Stimulated activated CD8-positive, alpha-beta memory T cell treated with anti-CD3 and anti-CD28 coated beads, Interleukin-12 subunit alpha, Interleukin-12 subunit beta, amount 100 ng/mL, for 4 hours (primary cell): Measurements from ENCODE around the gene SERPINB7.
"Not testable (repeated sequence)": the region's sequence is repeated elsewhere in the genome, so short reads cannot be mapped to it uniquely, and the experiment has no call there.

ENCODE experiments used
- DNase-seq: peaks from one replicate; pipeline ENCODE4 v3.0.0-alpha.2; 2020; ENCODE audit warnings: low read depth

SERPINB7 gene, protein sequence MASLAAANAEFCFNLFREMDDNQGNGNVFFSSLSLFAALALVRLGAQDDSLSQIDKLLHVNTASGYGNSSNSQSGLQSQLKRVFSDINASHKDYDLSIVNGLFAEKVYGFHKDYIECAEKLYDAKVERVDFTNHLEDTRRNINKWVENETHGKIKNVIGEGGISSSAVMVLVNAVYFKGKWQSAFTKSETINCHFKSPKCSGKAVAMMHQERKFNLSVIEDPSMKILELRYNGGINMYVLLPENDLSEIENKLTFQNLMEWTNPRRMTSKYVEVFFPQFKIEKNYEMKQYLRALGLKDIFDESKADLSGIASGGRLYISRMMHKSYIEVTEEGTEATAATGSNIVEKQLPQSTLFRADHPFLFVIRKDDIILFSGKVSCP

DNA sequence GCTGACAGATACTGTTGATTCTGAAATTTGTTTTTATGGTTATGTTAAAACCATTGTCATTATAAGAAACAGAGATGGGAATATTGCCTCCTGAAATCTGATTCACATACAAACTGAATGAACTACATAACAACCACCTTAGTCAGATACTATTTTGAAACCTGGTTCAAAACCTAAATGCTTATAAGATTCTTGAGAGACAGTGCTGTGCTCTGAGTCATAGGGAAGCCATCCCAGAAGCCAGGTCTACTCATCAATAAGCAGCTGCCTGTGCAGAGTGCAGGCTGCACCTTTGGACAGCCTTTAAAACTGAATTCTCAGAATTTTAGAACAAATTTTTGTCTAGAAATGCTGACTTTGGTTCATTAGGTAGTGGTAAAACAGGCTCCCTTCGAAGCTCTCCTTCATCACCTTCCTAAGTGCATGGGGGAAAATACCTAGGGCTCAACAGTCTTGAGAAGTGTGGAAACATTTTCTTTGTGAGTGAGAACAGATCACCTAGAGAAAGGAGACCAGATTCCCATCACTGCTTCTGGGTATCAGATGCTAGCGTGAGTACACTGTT, at the start of gene SERPINB7:
Gene SERPINB7, plus strand, starts transcription at position 253 of the 565 bp plus-strand sequence. CDS start 6,955 bp downstream, outside the sequence.
- DNase-seq, result no peak

DNA sequence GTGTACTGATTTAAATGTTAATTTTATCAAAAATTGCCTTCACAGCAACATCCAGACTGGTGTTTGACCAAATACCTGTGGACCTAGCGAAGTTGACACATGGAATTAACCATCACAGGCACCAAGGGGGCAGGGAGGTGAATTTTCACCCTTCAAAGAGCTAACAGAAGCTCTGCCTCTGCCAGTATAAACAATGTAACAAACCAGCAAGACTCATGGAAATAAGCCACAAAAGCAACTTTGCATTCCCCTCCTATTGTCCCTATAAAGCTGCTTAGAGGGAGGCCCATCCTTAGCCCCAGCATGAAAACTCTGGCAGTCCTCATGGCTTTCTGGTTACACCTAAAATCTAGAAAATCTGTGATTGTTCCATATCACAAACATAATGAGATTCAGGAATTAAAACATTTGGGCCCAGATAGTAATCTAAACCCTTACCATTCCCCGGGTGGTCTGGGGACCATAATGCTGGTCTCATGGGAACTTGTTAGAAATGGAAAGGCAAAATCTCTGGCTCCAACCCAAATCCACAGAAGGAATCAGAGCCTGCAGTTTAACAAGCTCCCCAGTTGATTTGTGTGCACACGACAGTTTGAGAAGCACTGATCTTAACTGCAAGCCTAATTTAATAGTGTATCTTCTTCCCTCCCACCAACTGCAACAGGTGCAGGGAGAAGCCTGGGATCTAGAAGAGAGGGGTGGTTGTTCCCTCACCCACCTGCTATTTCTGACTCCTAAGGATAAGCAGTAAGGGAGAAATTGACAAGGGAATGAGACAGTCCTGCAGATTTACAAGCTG, 49.3 kb upstream of the SERPINB7 start:
- no peak for DNase-seq

DNA sequence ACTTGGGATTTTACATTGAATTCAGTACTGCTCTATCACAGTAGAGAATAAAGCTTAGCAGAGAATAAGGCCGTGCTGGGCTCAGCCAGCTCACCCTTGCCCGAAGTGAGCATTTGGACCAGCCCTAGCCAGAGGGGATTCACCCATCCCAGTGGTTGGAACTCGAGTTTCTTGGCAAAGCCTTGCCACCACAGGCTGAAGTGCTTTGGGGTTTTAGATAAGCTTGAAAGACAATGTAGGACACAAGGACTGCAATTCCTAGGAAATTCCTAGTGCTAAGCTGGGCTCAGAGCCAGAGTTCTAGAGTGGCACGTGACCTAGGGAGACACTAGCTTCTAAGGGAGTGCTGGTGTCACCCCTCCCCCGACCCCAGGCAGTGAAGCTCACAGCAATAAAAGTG, 44.4 kb upstream of the SERPINB7 start:
- no peak for DNase-seq

DNA sequence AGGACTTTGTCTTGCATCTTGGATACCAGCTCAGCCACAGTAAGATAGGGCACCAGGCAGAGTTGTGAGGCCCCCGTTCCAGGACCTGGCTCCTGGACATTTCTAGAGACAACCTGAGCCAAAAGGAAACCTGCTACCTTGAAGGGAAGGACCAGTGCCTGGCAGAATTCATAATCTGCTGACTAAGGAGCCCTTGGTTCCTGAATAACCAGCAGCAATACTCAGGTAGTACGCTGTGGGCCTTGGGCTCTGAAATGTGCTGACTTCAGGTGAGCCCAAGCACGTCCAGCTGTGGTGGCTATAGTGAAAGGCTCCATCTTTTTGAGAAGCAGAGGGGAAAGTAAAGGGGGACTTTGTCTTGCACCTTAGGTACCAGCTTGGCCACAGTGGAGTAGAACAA, 44.0 kb upstream of the SERPINB7 start:
- no peak for DNase-seq

DNA sequence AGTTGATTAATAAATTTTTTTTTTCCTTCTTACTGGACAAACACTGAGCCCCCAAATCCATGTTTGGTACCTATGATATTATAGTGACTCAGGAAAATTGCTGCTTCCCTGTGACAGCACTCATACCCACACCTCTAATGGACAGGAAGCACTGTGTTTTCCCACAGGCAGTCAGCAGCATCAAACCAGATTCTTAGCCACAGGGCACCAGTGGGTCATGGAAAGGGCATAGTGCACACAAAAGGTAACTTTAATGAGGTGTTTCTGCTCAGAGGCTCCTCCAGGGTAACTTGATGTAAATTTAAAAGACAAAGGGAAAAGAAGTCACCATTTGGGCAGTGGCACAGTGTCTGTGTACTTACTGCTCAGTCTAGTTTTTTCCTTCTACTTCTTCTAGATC, 38.3 kb upstream of the SERPINB7 start:
- no peak for DNase-seq

DNA sequence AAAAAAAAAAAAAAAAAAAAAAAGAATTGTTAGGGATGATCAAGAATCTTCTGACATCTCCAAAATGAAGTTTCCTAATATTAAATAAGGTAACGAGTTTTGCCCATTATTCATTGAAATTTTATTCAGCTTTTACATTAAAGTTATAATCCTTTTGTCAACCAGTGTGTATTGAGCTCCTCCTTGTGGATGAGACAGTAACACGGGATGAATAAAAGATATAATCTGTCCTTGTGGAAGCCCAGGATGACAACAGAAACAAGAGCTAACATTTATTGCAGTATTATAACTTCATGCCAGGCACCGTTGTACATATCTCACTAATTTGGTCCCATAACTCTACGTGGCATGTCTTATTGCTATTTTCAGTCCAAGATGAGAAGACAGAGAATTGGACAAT, 33.4 kb upstream of the SERPINB7 start:
- no peak for DNase-seq

DNA sequence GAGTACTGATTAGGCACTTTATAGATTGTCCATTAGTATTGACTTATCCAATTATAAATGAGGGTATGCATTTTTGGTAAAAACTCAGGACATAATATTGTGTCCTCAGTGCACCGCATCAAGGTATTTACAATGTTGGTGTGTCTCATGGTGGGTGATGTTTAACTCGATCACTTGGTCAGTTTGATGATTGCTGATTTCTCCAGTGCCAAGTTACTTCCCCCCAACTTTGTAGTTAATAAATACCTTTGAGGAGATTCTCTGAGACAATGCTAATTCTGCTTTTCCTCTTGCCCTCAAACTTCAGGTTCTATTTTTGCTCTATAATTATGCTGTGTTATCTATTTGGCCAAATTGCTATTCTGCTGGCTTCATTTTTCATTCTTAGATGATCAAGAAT, 28.2 kb upstream of the SERPINB7 start:
- DNase-seq, result no peak

DNA sequence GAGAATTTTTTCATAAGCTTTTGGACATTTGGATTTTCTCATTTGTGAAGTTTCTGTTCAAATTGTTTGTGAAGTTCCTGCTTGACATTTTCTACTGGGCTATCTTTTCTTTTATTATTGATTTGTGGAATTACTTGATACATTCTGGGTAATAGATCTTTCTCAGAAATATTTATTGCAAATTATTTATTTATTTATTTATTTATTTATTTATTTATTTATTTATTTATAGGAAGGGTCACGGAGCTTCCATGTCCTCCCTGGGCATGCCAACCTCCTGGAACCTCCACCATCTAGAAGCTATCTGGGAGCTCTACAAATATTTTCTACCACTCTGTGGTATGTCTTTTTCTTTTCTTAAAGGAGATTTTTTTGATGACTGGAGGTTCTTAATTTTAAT, 25.7 kb upstream of the SERPINB7 start:
- DNase-seq, result no peak

DNA sequence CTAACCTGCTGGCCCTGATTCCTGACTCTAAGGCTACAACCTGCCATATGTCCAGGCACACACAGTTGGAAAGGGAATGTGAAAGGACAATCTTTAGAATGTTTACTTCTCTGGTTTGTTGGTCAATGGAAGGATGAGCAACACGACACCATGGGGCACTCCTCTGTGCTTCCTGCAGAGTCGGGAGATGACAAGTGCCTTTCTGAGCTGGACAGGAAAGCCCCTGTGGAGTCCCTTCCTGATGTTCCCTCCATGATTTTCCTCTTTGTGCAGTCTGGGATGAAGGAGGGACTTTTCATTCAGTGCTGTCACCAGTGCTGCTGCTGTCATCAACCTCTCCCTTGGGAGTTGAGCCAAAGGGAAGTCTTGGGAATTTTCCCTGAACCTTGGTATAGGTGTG, 22.6 kb upstream of the SERPINB7 start:
- DNase-seq, result no peak

DNA sequence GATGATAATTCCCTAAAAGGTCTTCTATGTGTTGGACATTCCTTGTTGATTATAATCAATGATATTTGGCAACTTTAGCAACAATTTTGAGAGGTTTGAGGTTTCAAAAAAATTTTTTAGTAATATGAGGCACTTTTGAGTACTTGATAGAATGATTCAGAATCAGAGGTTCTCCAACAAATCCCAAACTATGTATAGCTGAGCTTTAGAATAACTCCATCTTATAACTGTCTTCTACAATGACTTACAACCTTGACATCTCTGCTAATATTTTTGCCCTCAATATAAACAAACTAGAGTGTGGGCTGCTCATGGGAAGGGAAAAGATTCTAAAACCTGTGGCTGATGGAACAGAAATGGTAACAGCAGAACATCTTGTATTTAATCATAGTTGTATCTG, 21.5 kb upstream of the SERPINB7 start:
- no peak for DNase-seq

DNA sequence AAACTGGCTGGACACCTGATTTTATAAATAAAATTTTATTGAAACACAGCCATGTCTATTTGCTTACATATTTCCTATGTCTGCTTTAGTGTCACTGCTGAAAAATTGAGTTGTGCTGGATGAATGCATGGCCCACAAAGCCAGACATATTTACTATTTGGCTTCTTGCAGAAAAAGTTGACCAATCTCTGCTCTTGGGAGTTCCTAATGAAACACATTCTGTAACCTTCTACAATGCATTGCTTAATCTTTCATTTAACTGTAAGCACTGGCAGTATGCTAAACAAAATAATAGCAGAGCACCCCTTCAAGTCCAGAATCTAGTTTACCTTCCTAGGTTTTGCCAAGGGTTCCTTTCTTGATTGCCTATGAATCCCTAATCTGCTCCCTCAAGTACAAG, 17.7 kb upstream of the SERPINB7 start:
- no peak for DNase-seq

DNA sequence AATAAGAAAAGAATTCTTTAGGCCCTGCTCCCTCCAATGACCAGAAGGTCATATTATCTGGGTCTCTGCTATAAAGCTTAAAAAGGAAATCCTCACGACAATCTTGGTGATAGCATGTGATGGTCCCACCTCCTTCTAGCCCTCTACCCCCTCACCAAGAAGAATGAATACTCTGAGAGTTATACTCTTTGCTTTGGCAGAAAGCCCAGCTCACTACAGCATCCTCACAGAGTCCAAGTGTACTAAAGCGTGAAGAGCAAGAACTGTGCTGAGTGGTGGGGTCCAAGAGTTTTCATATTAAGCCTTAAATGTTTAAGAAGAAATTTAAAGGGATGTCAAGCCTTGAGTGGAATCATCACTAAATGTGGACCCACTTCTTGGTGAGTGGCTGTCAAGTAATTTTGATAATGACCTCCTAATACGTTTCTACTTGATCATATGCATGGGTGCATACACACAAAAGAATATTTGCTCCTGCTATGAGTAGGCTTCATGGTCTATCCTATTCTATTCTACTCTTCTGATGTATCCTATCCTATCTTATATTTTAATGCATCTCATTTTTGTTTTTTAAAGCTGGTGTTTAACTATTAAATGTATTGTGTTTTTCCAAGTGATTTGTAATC, 16.5 kb upstream of the SERPINB7 start:
- no peak for DNase-seq

DNA sequence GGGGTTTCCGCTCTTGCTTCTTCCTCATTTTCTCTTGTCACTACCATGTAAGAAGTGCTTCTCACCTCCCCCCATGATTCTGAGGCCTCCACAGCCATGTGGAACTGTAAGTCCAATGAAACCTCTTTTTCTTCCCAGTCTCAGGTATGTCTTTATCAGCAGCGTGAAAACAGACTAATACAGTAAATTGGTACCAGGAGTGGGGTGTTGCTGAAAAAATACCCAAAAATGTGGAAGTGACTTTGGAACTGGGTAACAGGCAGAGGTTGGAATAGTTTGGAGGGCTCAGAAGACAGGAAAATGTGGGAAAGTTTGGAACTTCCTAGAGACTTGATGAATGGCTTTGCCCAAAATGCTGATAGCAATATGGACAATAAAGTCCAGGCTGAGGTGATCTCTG, 15.4 kb upstream of the SERPINB7 start:
- not testable (repeated sequence) for DNase-seq

DNA sequence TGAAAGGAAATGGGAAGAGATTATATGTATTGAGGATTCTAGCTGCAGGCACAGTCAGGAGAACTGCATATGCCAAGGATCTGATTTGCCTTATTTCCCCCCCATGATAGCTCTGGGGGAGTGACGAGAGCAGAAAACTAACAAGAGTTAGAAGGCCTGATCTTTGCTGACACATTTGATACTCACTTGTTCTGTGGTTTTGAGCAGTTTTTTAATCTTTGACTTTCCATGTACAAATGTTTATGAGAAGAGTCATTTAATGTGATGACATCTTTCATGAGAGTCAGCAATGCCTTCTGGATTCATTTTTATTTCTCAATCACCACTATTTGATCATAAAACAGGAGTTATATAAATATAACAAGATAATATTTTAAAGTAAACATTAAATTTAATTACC, 12.7 kb upstream of the SERPINB7 start:
- DNase-seq, result no peak

DNA sequence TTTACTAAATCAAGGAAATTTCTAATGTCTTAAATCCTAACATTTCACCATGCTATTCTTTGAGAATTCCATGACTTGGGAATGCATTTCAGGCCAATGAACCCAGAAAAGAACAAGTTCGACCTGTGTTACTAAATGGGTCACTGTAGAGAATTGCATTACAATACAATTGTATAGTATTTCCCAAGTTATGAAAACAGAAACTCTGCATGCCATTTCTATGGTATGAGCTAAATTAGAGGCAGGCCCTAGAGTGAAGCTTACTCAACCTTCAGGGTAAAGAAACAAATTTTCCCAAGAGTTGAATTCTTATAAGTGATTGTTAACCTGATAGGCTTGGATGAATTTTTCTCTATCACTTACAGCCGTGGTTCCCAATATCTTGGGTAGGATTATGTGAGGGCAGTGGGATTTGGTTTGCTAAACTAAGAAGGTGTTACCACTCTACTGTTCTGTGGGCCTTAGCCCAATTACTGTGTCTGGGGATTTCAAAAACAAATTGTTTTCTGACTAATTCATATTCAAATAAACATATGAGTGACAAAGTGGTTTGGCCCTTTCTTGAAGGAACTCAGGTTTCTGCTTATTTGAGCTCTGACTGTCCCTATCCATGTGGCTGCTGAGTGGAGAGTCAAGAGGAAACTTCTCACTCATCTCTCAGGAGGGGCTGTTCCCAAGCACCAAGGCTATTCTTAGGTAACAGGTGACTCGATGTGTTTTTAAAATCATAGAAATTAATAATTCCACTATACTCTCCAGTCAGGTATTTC, 11.2 kb upstream of the SERPINB7 start:
- no peak for DNase-seq

DNA sequence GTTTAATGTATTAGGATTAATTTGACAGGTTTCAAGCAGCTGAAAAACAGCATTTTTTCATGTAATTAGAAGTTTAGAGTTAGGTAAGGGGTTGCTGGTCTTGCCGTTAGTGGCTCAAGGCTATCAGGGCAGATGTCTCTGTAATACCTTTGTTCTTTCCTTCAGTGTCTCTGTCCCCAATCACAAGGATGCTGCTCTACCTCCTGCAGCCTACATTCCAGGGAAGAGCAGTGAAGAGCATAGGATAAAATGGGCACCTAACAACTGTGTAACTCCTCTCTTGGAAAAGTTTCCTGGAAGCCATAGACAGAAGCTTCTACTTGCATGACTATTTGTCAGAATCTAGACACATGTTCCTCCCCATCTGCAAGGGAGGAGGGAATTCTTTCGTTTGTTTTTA, 9.4 kb upstream of the SERPINB7 start:
- DNase-seq, result no peak

DNA sequence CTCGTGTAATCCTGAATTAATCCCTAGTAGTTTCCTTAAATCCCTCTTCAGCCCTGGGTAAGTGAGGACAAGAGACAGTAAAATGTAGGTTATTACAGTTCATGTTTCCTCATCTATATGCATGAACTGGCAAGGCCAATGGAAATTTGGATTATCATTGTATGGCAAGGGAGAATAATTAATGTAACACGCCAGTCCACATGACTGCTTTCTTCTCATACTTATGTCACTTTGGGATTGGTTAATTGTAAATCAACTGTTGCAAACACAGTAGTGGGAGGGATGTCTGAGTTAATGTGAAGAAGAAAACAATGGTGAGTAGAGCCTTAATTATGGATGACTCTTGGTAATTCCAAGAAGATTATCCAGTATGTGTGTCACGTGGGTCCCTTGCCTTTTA, 1.7 kb upstream of the SERPINB7 start:
- DNase-seq, result no peak

DNA sequence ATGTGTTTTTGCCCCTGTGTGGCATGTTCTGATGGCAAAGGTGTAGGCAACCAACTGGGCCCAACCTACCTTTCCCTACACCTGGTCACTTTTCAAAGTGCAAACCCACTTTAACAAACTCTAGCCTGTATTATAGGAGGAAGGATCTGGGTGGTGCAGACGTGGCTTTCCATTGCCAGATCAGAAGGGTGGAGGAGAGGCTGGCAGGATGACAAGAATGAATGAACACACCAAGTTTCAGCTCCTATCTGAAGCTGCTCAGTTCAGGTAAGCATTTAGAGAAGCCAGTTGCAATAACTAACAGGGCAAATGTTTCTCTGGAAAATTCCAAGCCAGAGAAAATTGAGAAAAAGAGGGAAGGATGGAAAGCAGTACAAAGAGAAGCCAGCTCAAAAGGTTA, 707 bp upstream of the SERPINB7 start:
- no peak for DNase-seq

DNA sequence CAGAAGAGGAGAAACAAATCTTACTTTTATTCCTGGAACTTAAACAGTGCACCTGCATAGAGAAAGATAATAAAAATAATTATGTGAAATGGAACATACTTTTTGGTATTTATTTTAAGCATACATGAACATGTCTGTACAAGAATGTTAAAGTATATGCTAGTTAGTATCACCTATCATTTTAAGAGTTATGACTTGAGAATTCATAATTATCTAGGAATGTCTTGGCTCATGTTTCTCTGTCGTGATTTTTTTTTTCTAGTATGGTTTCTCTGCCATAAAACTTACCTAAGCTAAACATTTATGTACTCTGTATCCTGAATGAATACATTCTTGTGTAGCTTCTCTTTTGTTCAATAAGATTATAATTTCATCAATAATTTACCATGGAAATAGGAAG, 4.2 kb downstream of the SERPINB7 start:
- DNase-seq, result no peak

DNA sequence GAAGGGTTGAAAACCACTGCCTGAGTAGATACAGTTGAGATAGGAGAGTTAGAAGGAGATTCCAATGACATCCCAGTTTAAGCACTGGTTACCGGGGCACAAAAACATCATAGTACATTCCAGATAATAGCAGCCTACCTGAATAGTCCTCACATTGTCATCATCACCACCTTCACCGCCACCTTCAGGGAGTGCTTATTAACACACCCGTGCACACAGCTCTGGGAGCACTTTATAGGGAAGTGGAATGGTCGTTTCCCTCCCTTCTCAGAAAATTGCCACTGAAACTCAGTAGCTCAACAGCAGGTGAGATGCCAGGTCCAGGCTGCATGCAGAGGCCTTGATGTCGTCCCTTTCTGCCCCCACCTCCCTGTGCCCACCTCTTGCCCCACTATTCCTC, 8.2 kb downstream of the SERPINB7 start:
- DNase-seq, result no peak

DNA sequence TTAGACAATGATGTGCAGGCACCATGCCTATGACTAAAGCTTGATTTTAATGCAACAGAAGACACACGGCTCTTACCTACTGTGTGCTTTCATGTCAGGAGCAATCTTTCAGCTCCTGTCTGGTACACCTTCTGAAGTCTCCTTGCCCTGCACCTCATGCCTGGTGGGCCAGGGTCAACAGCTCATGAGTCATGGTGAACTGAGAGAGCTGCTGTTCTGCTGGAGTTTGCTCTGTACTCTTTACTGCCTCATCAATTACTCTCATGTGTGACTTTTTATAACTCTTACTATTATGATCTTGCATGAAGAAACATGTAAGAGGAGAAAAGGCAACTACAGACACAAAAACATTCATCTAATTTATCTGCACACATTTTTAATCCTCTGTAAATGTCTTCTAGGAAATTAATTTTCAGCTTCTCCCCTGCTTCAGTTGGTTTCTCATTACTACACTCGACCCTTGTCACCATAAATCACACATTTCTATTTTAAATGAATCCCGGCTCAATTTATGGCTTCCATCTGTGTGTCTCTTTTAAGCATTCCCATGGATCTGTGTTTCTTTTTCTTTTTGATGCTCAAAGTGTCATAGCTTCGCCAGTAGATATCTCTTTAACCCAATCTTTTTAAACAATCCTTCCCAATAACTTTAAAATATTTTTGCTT, 9.7 kb downstream of the SERPINB7 start:
- DNase-seq, result no peak
